Kidney tubule cell (primary cell): ENCODE data around the gene UVSSA.

Source experiments
- DNase-seq: peaks from one replicate; pipeline ENCODE4 v3.0.0-alpha.2; 2018; ENCODE audit warnings: low spot score

UVSSA gene

GRCh38 chr4:1407657-1408333, 60.8 kb downstream of the UVSSA start:
- DNase-seq = no peak

- DNase-seq = no peak
Measured at GRCh38 chr4:1408418-1408817, 61.4 kb downstream of the UVSSA start.

- DNase-seq = no peak
Measured at GRCh38 chr4:1409079-1409478, 62.1 kb downstream of the UVSSA start.

GRCh38 chr4:1409491-1410425, 62.8 kb downstream of the UVSSA start:
- no peak for DNase-seq

- peak; percentile 18 for DNase-seq
Measured at GRCh38 chr4:1410491-1411325, 63.7 kb downstream of the UVSSA start.

- DNase-seq = no peak
Measured at GRCh38 chr4:1411436-1412375, 64.7 kb downstream of the UVSSA start.

GRCh38 chr4:1412376-1413203, 65.6 kb downstream of the UVSSA start:
- DNase-seq = no peak

GRCh38 chr4:1413204-1413663, 66.2 kb downstream of the UVSSA start:
- DNase-seq = no peak

- no peak for DNase-seq
Measured at GRCh38 chr4:1413687-1414479, 66.9 kb downstream of the UVSSA start.

GRCh38 chr4:1414831-1415680, 68.0 kb downstream of the UVSSA start:
- no peak for DNase-seq

GRCh38 chr4:1415681-1415981, 68.6 kb downstream of the UVSSA start:
- DNase-seq = no peak

- DNase-seq = no peak
Measured at GRCh38 chr4:1416051-1416947, 69.3 kb downstream of the UVSSA start.

GRCh38 chr4:1416948-1417260, 69.9 kb downstream of the UVSSA start:
- no peak for DNase-seq

- peak; percentile 33 for DNase-seq
Measured at GRCh38 chr4:1417522-1418390, 70.7 kb downstream of the UVSSA start.

GRCh38 chr4:1418494-1419285, 71.7 kb downstream of the UVSSA start:
- DNase-seq = no peak

- DNase-seq = no peak
Measured at GRCh38 chr4:1419708-1420107, 72.7 kb downstream of the UVSSA start.
